Motor neuron (in vitro differentiated cells): ENCODE measurements around the gene AREL1. TPM values are rescaled to one million over a fixed set of nuclear protein-coding genes. Genes with fewer than 3 reads are reported as not detected.
"Not testable (repeated sequence)": the region's sequence is repeated elsewhere in the genome, so short reads cannot be mapped to it uniquely, and the experiment has no call there.

Experiments
- ATAC-seq, 8 experiments: fragments of 200-7000 bp; cut with Tn5 transposase; replicated peaks in 6 of 8; 2 replicates each; pipeline ENCODE4 v1.8.0; 2021; ENCODE audit warnings: mild to moderate bottlenecking in 8 of 8, moderate library complexity in 8 of 8
- H3K27ac ChIP-seq, 2 donors: fragments of 250-450 bp; sonication (Bioruptor Pico); 2 replicates each; pipeline ENCODE4 v1.9.0; 2021; ENCODE audit warnings: antibody characterized with exemption in 2 of 2, mild to moderate bottlenecking in 2 of 2, moderate library complexity in 1 of 2
- H3K4me1 ChIP-seq, 2 donors: fragments of 250-450 bp; sonication (Bioruptor Pico); replicated peaks in 1 of 2; 2 replicates each; pipeline ENCODE4 v1.6.1; 2021; ENCODE audit warnings: antibody characterized with exemption in 2 of 2, mild to moderate bottlenecking in 2 of 2, moderate library complexity in 1 of 2
- H3K4me3 ChIP-seq, 5 donors: fragments of 250-450 bp; sonication (Bioruptor Pico); 2 replicates each; pipeline ENCODE4 v1.9.0; 2021; ENCODE audit warnings: antibody characterized with exemption in 5 of 5, mild to moderate bottlenecking in 5 of 5, moderate library complexity in 4 of 5
- WGBS, 10 experiments: fragments of 450-650 bp; shearing (Covaris generic); methylation state at CpG; one replicate each; pipeline ENCODE4 v1.0.0; 2022; 5-methylcytosine and 5-hydroxymethylcytosine counted together
- in situ Hi-C, 9 experiments: fragments of 400-800 bp; cut with MboI; loops; one replicate each; pipeline ENCODE4 v1.15.0; 2021; ENCODE audit warnings: low sequenced_read_pairs in 9 of 9, low pct_unique_long_range_greater_than_20kb in 2 of 9; ENCODE audit not compliant: unreplicated experiment in 9 of 9
- total RNA-seq, 8 experiments: library from RNA; unstranded; fragments of 300-600 nt; gene quantifications; 2 replicates each; pipeline versions ENCODE4 v1.2.3 to v1.2.4, GENCODE V29; 2022

AREL1 gene, protein sequence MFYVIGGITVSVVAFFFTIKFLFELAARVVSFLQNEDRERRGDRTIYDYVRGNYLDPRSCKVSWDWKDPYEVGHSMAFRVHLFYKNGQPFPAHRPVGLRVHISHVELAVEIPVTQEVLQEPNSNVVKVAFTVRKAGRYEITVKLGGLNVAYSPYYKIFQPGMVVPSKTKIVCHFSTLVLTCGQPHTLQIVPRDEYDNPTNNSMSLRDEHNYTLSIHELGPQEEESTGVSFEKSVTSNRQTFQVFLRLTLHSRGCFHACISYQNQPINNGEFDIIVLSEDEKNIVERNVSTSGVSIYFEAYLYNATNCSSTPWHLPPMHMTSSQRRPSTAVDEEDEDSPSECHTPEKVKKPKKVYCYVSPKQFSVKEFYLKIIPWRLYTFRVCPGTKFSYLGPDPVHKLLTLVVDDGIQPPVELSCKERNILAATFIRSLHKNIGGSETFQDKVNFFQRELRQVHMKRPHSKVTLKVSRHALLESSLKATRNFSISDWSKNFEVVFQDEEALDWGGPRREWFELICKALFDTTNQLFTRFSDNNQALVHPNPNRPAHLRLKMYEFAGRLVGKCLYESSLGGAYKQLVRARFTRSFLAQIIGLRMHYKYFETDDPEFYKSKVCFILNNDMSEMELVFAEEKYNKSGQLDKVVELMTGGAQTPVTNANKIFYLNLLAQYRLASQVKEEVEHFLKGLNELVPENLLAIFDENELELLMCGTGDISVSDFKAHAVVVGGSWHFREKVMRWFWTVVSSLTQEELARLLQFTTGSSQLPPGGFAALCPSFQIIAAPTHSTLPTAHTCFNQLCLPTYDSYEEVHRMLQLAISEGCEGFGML
- 10 to 100 TPM; 22.1 to 39.9 (median 29.0) TPM for total RNA-seq

DNA sequence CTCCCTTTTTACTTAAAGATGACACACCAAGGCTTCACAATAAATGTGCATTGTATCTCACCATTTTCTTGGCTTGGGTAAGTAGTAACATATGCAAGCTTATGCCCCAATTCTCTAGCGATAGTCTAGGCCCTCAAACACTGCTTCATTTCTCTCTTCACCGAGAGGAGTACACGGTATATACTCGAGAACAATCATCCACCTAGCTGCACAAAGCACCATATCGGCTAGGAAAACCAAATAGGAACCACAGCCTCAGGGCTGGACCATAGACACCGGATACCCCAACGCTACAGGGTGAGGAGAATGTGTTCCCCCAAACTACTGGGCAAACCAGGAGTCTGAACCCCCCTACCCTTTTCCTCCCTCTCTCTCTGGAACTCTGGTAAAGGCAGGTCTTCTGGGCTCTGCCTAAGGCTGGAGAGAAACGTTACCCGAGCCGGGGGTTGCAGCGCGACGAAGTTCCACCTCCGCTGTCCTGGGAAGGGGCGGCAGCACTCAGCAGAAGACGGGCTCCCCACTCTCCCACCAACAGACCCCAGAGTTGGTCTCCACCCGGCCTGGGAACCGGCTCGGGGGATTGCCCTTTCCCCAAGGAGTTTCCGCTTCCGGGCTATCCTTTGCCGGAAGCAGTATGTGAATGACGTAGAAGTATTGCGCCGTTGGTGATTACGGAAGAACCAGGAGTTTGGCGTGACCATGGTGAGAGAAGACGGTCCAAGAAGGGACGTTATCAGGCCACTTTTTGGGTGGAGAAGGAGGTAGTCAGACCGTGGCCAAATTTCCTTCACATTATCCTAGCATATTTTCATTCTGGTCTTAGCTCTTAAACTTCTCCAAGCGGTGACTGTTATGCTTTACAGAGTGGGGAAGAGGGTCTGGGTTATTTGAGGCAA is at the start of gene AREL1, which contains the start of gene FCF1:
AREL1 (minus strand) TSS at position 582 of the 896 bp plus-strand sequence. CDS start 27,465 bp downstream, outside the sequence.
FCF1 (plus strand) TSS at position 646 of the 896 bp plus-strand sequence; CDS start at position 700, 54 bp downstream.
- Histone ChIP-seq H3K4me3 (peak within 1 kb of the TSS; percentile 59 to 99 (median 63)), H3K4me1 (peaks cover 5 to 19% of the 10 kb centered on the region in 2 donors), H3K27ac (peak within 1 kb of the TSS; percentile 64 to 77)
- WGBS, 10 experiments, result 0 to 4% (median 0%) methylated on average over 1 to 29 of the region's 31 CpGs
- in situ Hi-C loops, result no loop called here
- ATAC-seq, result peak; percentile 99 to 100 (median 99)

DNA sequence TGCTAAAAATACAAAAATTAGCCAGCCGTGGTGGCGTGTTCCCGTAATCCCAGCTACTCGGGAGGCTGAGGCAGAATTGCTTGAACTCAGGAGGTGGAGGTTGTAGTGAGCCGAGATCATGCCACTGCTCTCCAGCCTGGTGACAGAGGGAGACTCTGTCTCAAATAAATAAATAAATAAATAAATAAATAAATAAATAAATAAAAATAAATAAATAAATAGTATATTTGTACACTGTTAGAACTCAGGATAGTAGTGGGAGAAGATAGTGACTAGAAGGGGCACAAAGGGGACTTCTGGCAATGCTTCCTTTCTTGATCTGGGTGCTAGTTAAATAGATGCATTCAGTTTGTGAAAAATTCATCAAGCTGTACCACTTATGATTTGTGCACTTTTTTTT is 45.6 kb upstream of the AREL1 start:
- H3K4me3 ChIP-seq, H3K4me1 ChIP-seq, ATAC-seq, in situ Hi-C loops, H3K27ac ChIP-seq: not testable (repeated sequence)
- 72 to 96% (median 81%) methylated on average over 1 to 5 of the region's 5 CpGs; no CpG with 5 or more reads in 4 of the 10 experiments for WGBS, 10 experiments

DNA sequence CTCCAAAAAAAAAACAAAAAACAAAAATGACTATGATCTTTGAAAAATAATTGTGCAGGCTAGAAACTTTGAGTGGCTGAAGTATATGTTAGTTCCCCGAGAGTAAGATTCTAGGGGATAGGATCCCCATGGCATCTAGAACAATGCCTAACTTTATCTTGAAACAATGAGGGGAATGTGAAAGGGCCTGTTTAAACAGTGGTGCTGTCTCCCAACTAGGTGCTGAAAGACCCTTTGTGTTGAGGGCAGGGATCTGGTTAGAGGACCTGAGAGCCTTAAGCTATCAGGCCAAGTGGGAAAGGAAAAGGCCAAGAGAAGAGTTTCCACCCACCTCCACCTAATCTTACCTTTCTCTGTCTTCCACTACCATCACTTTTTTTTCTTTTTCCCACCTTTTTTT is 43.4 kb upstream of the AREL1 start:
- no peak for ATAC-seq
- in situ Hi-C loops, result no loop called here
- Histone ChIP-seq H3K4me1 (no peaks in the 10 kb centered on the region), H3K27ac (no peak overlapping the region), H3K4me3 (no peak overlapping the region)
- WGBS, 10 experiments, result 43 to 100% (median 71%) methylated on average over 1 of the region's 1 CpG; no CpG with 5 or more reads in 3 of the 10 experiments

DNA sequence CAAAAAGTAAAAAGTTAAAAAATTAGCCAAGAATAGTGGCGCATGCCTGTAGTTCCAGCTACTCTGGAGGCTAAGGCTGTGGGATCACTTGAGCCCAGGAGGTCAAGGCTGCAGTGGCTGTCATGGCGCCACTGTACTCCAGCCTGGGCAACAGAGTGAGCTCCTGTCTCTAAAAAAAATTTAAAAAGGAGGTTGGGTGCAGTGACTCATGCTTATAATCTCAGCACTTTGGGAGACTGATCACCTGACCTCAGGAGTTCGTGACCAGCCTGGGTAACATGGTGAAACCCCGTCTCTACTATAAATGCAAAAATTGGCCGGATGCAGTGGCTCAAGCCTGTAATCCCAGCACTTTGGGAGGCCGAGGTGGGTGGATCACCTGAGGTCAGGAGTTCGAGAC is 42.0 kb upstream of the AREL1 start:
- no peak for ATAC-seq
- WGBS, 10 experiments, result 83 to 100% (median 92%) methylated on average over 1 to 4 of the region's 7 CpGs; no CpG with 5 or more reads in 3 of the 10 experiments

DNA sequence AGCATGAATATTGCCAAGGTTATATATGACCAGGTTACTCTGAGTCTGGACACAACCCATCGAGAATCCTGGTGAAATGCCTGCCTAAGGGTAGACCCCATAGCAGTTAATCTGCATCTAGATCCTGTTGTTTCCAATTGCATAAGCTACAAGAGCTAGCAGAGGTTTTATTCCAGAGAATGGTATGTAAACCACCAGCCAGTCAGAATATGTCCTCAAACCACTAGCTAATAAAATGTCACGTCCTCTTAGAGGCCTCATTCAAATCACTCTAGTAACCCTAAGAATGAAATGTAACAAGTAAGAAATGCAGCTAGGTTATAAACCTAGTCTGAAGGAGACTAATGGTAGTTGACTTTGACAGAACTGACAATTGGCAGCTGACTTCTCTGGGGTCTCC is 41.3 kb upstream of the AREL1 start:
- Histone ChIP-seq H3K4me3 (no peak overlapping the region), H3K27ac (no peak overlapping the region), H3K4me1 (no peaks in the 10 kb centered on the region)
- 14 to 83% (median 67%) methylated on average over 1 to 2 of the region's 2 CpGs; no CpG with 5 or more reads in 3 of the 10 experiments for WGBS, 10 experiments
- in situ Hi-C loops, result no loop called here
- no peak for ATAC-seq

More for the DNA sequence above, 42.0 kb upstream of the AREL1 start:
- Histone ChIP-seq H3K4me3 (no peak overlapping the region), H3K4me1 (no peaks in the 10 kb centered on the region), H3K27ac (no peak overlapping the region)
- in situ Hi-C loops, result no loop called here

DNA sequence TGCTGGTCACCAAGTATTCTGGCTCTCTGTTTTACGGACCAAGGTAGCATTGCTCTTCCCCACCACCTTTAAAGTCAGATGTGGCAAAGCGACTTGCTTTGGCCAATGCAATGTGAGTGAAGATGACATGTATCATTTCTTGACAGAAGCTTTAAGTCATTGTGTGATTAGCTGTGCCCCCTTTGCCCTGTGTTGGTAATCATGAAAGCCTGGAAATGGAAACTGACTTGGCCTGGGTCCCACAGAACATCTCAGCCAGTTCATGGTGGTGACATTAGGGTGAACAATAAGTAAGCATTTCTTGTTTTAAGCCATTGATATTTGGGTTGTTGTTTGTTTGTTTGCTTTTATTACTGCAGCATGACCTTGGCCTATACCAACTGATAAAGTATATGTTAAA is 34.4 kb upstream of the AREL1 start:
- H3K27ac ChIP-seq, result no peak overlapping the region
- 67 to 100% (median 81%) methylated on average over 1 to 2 of the region's 2 CpGs; no CpG with 5 or more reads in 5 of the 10 experiments for WGBS, 10 experiments
- no peaks in the 10 kb centered on the region for H3K4me1 ChIP-seq
- in situ Hi-C loops, result no loop called here
- H3K4me3 ChIP-seq, result no peak overlapping the region
- no peak for ATAC-seq

DNA sequence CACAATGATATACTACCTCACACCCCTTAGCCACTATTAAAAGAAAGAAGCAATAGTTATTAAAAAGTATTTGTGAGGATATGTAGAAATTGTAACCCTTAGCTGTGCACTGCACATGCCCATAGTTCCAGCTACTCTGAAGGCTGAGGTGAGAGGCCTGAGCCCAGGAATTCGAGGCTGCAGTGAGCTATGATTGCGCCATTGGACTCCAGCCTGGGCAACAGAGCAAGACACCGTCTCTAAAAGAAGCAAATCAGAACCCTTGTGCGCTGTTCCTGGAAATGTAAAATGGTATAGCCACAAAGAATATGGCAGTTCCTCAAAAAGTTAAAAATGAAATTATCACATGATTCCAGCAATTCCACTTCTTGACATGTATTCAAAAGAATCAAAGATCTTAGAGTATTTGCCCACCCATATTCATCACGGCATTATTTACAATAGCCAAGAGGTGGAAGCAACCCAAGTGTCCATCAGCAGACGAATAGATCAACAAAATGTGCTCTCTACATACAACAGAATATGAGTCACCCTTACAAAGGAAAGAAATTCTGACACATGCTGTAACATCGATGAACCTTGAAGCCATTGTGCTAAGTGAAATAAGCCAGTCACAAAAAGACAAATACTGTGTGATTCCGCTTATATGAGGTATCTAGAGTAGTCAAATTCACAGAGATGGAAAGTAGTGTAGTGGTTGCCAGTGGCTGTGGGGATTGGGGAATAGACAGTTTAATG is 26.6 kb upstream of the AREL1 start:
- in situ Hi-C loops, result no loop called here
- H3K4me3 ChIP-seq, result no peak overlapping the region
- no peaks in the 10 kb centered on the region for H3K4me1 ChIP-seq
- no peak overlapping the region for H3K27ac ChIP-seq
- 90 to 100% (median 97%) methylated on average over 2 to 8 of the region's 8 CpGs for WGBS, 10 experiments
- ATAC-seq, result no peak

DNA sequence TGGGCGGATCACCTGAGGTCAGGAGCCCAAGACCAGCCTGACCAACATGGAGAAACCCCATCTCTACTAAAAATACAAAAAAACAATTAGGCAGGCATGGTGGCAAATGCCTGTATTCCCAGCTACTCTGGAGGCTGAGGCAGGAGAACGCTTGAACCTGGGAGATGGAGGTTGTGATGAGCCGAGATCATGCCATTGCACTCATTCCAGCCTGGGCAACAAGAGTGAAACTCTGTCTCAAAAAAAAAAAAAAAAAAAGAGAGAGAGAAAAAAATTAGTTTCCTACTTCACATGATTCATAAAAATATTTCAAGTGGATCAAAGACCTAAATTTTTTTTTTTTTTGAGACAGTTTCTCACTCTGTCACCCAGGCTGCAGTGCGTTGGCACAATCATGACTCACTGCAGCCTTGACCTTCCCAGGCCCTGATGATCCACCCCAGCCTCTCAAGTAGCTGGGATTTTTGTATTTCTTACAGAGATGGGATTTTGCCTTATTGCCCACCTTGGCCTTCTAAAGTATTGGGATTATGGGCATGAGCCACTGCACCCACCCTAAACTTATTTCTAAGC is 25.0 kb upstream of the AREL1 start:
- ATAC-seq, result peak in 2 of 8 experiments; percentile 46 to 64
- Histone ChIP-seq H3K4me1 (no peaks in the 10 kb centered on the region), H3K27ac (no peak overlapping the region), H3K4me3 (no peak overlapping the region)
- in situ Hi-C loops, result no loop called here
- 67 to 100% (median 90%) methylated on average over 1 to 3 of the region's 4 CpGs; no CpG with 5 or more reads in 1 of the 10 experiments for WGBS, 10 experiments

DNA sequence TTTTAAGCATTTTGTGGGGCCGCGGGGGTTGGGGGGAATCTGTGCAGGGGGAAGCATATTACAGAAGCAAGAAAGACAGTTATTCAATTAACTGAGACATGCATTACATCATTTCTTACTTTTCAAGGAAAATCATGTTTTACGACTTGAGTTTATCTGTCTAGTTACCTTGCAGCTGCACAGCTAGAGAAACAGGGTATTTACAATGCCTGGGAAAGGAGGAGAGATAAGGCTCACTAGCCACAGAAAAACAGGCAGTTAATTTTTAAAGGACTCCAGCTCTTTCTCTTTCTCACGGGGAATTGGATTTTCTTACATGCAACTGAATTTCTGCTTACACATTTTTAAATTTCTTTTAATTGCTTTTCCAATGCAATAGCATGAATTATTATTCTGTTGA is 22.2 kb upstream of the AREL1 start:
- in situ Hi-C loops, result no loop called here
- WGBS, 10 experiments, result 70 to 100% (median 90%) methylated on average over 1 to 4 of the region's 4 CpGs; no CpG with 5 or more reads in 4 of the 10 experiments

DNA sequence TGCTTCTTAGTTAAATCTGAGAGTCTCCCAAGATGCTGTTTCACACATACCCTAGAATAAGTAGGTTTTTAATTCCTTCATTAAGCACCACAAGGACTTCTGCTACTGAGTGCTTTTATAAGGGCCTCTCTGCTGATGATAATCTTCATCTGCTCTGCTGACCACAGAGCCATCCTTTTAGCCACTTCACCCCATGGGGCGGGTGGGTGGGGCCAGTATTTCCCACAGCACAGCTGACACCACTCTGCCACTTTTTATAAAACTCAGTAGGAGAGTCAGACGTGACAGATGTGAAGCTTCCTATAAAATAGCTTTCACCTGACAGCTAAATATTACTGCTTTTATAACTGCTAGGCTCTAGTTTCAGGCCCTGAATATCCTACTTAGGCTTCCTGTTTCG is 20.3 kb upstream of the AREL1 start:
- Histone ChIP-seq H3K4me3 (no peak overlapping the region), H3K27ac (no peak overlapping the region), H3K4me1 (no peaks in the 10 kb centered on the region)
- in situ Hi-C loops, result no loop called here
- WGBS, 10 experiments, result 73 to 100% (median 100%) methylated on average over 1 to 3 of the region's 3 CpGs; no CpG with 5 or more reads in 5 of the 10 experiments
- ATAC-seq, result no peak

More for the DNA sequence above, 22.2 kb upstream of the AREL1 start:
- Histone ChIP-seq H3K4me1 (no peaks in the 10 kb centered on the region), H3K4me3 (no peak overlapping the region), H3K27ac (no peak overlapping the region)
- no peak for ATAC-seq

DNA sequence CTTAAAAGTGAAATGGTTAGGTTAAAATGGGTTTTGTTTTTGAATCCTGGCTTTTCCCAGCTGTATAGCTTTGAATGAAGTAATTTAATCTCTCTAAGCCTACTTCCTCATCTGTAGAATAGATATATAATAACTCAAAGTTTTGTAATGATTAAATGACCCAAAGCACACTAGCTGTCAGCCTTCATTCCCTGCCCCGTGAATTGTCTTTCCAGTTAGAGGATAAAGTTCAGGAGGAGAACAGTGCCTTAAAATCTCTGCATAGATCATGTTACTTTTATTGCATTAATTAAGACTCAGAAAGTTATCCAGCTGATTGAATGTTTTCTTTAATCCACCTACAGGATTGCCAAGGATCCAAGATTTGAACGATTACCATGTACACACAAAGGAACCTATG is 19.5 kb upstream of the AREL1 start:
- Histone ChIP-seq H3K27ac (no peak overlapping the region), H3K4me1 (no peaks in the 10 kb centered on the region), H3K4me3 (no peak overlapping the region)
- in situ Hi-C loops, result no loop called here
- no peak for ATAC-seq
- 75 to 100% (median 100%) methylated on average over 1 to 2 of the region's 2 CpGs; no CpG with 5 or more reads in 1 of the 10 experiments for WGBS, 10 experiments
